ENCODE results near the gene CXCL1.
"Not testable (repeated sequence)": the region's sequence is repeated elsewhere in the genome, so short reads cannot be mapped to it uniquely, and the experiment has no call there.

Gene CXCL1

GRCh38 chr4:73883306-73883705 lies 14.1 kb downstream of the CXCL1 start:
- DNase-seq (ENCODE audit: low read depth), result no peak

- DNase-seq (ENCODE audit: low read depth), result no peak
Measured at GRCh38 chr4:73885574-73886267, 16.5 kb downstream of the CXCL1 start.

- no peak for DNase-seq (ENCODE audit: low read depth)
Measured at GRCh38 chr4:73891326-73891725, 22.1 kb downstream of the CXCL1 start.

GRCh38 chr4:73891739-73892405 lies 22.7 kb downstream of the CXCL1 start:
- DNase-seq (ENCODE audit: low read depth), result no peak

- DNase-seq (ENCODE audit: low read depth), result no peak
Measured at GRCh38 chr4:73892966-73893365, 23.8 kb downstream of the CXCL1 start.

- no peak for DNase-seq (ENCODE audit: low read depth)
Measured at GRCh38 chr4:73894001-73894400, 24.8 kb downstream of the CXCL1 start.

GRCh38 chr4:73895201-73896175 lies 26.3 kb downstream of the CXCL1 start:
- DNase-seq (ENCODE audit: low read depth), result no peak

GRCh38 chr4:73896416-73896815 lies 27.2 kb downstream of the CXCL1 start:
- DNase-seq (ENCODE audit: low read depth), result no peak

GRCh38 chr4:73897380-73898136 lies 28.4 kb downstream of the CXCL1 start:
- DNase-seq (ENCODE audit: low read depth), result no peak

- DNase-seq (ENCODE audit: low read depth), result not testable (repeated sequence)
Measured at GRCh38 chr4:73899338-73899737, 30.1 kb downstream of the CXCL1 start.

GRCh38 chr4:73901031-73901430 lies 31.8 kb downstream of the CXCL1 start:
- no peak for DNase-seq (ENCODE audit: low read depth)

- DNase-seq (ENCODE audit: low read depth), result no peak
Measured at GRCh38 chr4:73902038-73902637, 32.9 kb downstream of the CXCL1 start.

- no peak for DNase-seq (ENCODE audit: low read depth)
Measured at GRCh38 chr4:73902817-73903547, 33.8 kb downstream of the CXCL1 start.

GRCh38 chr4:73904491-73904890 lies 35.3 kb downstream of the CXCL1 start:
- no peak for DNase-seq (ENCODE audit: low read depth)

GRCh38 chr4:73908965-73909364 lies 39.8 kb downstream of the CXCL1 start:
- DNase-seq (ENCODE audit: low read depth), result no peak

- DNase-seq (ENCODE audit: low read depth), result no peak
Measured at GRCh38 chr4:73911746-73912145, 42.6 kb downstream of the CXCL1 start.

- no peak for DNase-seq (ENCODE audit: low read depth)
Measured at GRCh38 chr4:73912191-73912590, 43.0 kb downstream of the CXCL1 start.

- no peak for DNase-seq (ENCODE audit: low read depth)
Measured at GRCh38 chr4:73914071-73914470, 44.9 kb downstream of the CXCL1 start.

GRCh38 chr4:73916172-73916925 lies 47.2 kb downstream of the CXCL1 start:
- no peak for DNase-seq (ENCODE audit: low read depth)

GRCh38 chr4:73917081-73917501 lies 47.9 kb downstream of the CXCL1 start:
- no peak for DNase-seq (ENCODE audit: low read depth)
